ENCODE results near the gene CTNNA3. TPM values are rescaled to one million over a fixed set of nuclear protein-coding genes. Genes with fewer than 3 reads are reported as not detected.

CTNNA3 gene
- polyA plus RNA-seq, 1 donor from 2014 or later = 0.14 TPM

DNA sequence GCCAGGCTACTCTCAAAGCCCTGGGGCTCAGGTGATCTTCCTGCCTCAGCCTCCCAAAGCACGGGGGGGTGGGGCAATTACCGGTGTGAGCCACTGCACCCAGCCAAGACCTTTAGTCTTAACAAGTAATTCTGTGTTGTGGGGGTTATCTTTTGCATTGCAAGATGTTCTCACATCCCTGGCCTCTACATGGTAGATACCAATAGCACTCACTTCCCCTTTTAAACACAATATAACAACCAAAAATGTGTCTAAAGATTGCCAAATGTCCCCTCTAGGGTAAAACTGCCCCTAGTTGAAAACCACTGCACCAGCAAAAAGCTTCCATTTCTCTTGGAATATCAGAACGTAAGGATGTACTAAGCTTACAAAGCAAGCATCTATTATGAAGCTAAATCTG is 225.0 kb downstream of the CTNNA3 start:
- TF ChIP-seq POLR2AphosphoS5 (IDR thresholded peaks at IDR 0.05) (no peak), SMC3 (conservative IDR thresholded peaks at IDR 0.05; ENCODE audit: poor library complexity) (no peak), RAD21 (conservative IDR thresholded peaks at IDR 0.05) (no peak), TAF1 (IDR thresholded peaks at IDR 0.05; ENCODE audit: low read depth) (no peak), EZH2 (IDR thresholded peaks at IDR 0.05; ENCODE audit: borderline replicate concordance, insufficient read depth, low read length, poor library complexity, severe bottlenecking) (no peak), EP300 (conservative IDR thresholded peaks at IDR 0.05; ENCODE audit: poor library complexity, severe bottlenecking) (no peak), MXI1 (conservative IDR thresholded peaks at IDR 0.05; ENCODE audit: poor library complexity, severe bottlenecking) (no peak)
- TF ChIP-seq, protein P1, sequence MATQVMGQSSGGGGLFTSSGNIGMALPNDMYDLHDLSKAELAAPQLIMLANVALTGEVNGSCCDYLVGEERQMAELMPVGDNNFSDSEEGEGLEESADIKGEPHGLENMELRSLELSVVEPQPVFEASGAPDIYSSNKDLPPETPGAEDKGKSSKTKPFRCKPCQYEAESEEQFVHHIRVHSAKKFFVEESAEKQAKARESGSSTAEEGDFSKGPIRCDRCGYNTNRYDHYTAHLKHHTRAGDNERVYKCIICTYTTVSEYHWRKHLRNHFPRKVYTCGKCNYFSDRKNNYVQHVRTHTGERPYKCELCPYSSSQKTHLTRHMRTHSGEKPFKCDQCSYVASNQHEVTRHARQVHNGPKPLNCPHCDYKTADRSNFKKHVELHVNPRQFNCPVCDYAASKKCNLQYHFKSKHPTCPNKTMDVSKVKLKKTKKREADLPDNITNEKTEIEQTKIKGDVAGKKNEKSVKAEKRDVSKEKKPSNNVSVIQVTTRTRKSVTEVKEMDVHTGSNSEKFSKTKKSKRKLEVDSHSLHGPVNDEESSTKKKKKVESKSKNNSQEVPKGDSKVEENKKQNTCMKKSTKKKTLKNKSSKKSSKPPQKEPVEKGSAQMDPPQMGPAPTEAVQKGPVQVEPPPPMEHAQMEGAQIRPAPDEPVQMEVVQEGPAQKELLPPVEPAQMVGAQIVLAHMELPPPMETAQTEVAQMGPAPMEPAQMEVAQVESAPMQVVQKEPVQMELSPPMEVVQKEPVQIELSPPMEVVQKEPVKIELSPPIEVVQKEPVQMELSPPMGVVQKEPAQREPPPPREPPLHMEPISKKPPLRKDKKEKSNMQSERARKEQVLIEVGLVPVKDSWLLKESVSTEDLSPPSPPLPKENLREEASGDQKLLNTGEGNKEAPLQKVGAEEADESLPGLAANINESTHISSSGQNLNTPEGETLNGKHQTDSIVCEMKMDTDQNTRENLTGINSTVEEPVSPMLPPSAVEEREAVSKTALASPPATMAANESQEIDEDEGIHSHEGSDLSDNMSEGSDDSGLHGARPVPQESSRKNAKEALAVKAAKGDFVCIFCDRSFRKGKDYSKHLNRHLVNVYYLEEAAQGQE (IDR thresholded peaks at IDR 0.05; ENCODE audit: borderline replicate concordance) = no peak
- TF ChIP-seq, protein P2, sequence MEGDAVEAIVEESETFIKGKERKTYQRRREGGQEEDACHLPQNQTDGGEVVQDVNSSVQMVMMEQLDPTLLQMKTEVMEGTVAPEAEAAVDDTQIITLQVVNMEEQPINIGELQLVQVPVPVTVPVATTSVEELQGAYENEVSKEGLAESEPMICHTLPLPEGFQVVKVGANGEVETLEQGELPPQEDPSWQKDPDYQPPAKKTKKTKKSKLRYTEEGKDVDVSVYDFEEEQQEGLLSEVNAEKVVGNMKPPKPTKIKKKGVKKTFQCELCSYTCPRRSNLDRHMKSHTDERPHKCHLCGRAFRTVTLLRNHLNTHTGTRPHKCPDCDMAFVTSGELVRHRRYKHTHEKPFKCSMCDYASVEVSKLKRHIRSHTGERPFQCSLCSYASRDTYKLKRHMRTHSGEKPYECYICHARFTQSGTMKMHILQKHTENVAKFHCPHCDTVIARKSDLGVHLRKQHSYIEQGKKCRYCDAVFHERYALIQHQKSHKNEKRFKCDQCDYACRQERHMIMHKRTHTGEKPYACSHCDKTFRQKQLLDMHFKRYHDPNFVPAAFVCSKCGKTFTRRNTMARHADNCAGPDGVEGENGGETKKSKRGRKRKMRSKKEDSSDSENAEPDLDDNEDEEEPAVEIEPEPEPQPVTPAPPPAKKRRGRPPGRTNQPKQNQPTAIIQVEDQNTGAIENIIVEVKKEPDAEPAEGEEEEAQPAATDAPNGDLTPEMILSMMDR (IDR thresholded peaks at IDR 0.05; ENCODE audit: poor library complexity, severe bottlenecking) = no peak
- no peak overlapping the region for H3K4me2 ChIP-seq (ENCODE audit: low read length)
- no peak overlapping the region for H3K4me3 ChIP-seq (ENCODE audit: low read length)
- H3K27ac ChIP-seq (ENCODE audit: low read length) = no peak overlapping the region
- H3K36me3 ChIP-seq (ENCODE audit: insufficient read depth, low read length) = no peaks in the 10 kb centered on the region
- H3K9me2 ChIP-seq (ENCODE audit: insufficient read depth, low read length) = no peaks in the 10 kb centered on the region
- H3K9ac ChIP-seq (ENCODE audit: low read length) = no peak overlapping the region
- no peaks in the 10 kb centered on the region for H3F3A ChIP-seq (ENCODE audit: insufficient read depth, low read length, poor library complexity, severe bottlenecking)
- H2AFZ ChIP-seq (ENCODE audit: low read depth, low read length) = no peak overlapping the region
- no peaks in the 10 kb centered on the region for H3K27me3 ChIP-seq (ENCODE audit: insufficient read depth, low read depth, low read length)
- H3K79me2 ChIP-seq (replicated peaks; ENCODE audit: insufficient read depth, low read length) = no peaks in the 10 kb centered on the region
- no peaks in the 10 kb centered on the region for H4K20me1 ChIP-seq (ENCODE audit: insufficient read depth)
- H3K9me3 ChIP-seq (ENCODE audit: low read length) = no peaks in the 10 kb centered on the region

DNA sequence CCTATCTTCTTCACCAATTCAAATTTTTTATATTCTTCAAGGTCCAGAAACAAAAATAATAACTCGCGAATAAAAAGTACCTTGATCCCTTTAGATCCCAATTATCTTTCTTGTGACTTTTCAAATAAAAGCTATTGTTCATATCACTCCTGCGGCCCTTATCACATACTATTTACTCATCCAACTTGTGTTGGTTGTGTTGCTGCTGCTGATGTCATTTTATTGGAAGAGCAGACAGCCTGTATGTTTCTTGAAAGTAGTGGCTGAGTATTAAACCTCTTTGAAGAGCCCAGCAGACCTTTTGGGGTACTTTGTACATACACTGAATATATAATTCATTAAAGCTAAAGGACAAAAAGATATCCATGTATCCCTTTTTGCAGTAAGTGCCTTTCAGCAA is 231.7 kb downstream of the CTNNA3 start:
- no peaks in the 10 kb centered on the region for H3F3A ChIP-seq (ENCODE audit: insufficient read depth, low read length, poor library complexity, severe bottlenecking)
- TF ChIP-seq TAF1 (IDR thresholded peaks at IDR 0.05; ENCODE audit: low read depth) = no peak
- no peak overlapping the region for H2AFZ ChIP-seq (ENCODE audit: low read depth, low read length)
- no peaks in the 10 kb centered on the region for H3K9me2 ChIP-seq (ENCODE audit: insufficient read depth, low read length)
- H3K4me2 ChIP-seq (ENCODE audit: low read length) = no peak overlapping the region
- H3K9ac ChIP-seq (ENCODE audit: low read length) = no peak overlapping the region
- H4K20me1 ChIP-seq (ENCODE audit: insufficient read depth) = no peaks in the 10 kb centered on the region
- no peak overlapping the region for H3K27ac ChIP-seq (ENCODE audit: low read length)
- no peaks in the 10 kb centered on the region for H3K27me3 ChIP-seq (ENCODE audit: insufficient read depth, low read depth, low read length)
- H3K79me2 ChIP-seq (replicated peaks; ENCODE audit: insufficient read depth, low read length) = no peaks in the 10 kb centered on the region
- H3K9me3 ChIP-seq (ENCODE audit: low read length) = no peaks in the 10 kb centered on the region
- no peaks in the 10 kb centered on the region for H3K36me3 ChIP-seq (ENCODE audit: insufficient read depth, low read length)
- no peak overlapping the region for H3K4me3 ChIP-seq (ENCODE audit: low read length)

DNA sequence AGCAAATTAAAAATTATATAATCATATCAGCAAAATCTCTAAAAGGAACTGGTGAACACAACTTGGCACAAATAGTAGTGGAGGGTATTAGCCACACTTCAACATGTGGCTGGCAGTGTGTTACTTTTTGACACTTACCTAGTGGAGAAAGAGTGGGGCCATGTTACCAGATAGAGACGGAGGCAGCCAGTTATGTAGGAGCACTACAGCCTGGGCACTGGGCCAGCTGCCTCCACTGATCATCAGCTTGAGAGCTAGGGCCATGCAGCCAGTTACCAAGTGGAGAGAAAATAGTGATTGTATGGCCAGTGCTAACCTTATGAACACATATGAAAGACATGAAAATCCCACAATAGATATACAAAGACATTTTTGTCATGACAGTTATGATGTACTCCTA is 243.1 kb downstream of the CTNNA3 start:
- no peaks in the 10 kb centered on the region for H3F3A ChIP-seq (ENCODE audit: insufficient read depth, low read length, poor library complexity, severe bottlenecking)
- no peaks in the 10 kb centered on the region for H3K27me3 ChIP-seq (ENCODE audit: insufficient read depth, low read depth, low read length)
- no peaks in the 10 kb centered on the region for H4K20me1 ChIP-seq (ENCODE audit: insufficient read depth)
- H3K9ac ChIP-seq (ENCODE audit: low read length) = no peak overlapping the region
- H3K4me3 ChIP-seq (ENCODE audit: low read length) = no peak overlapping the region
- no peak overlapping the region for H3K27ac ChIP-seq (ENCODE audit: low read length)
- no peaks in the 10 kb centered on the region for H3K9me3 ChIP-seq (ENCODE audit: low read length)
- H3K4me2 ChIP-seq (ENCODE audit: low read length) = no peak overlapping the region
- no peaks in the 10 kb centered on the region for H3K79me2 ChIP-seq (replicated peaks; ENCODE audit: insufficient read depth, low read length)
- H2AFZ ChIP-seq (ENCODE audit: low read depth, low read length) = no peak overlapping the region
- no peaks in the 10 kb centered on the region for H3K36me3 ChIP-seq (ENCODE audit: insufficient read depth, low read length)
- TF ChIP-seq MXI1 (conservative IDR thresholded peaks at IDR 0.05; ENCODE audit: poor library complexity, severe bottlenecking) = no peak
- H3K9me2 ChIP-seq (ENCODE audit: insufficient read depth, low read length) = no peaks in the 10 kb centered on the region
